ENCODE measurements around the gene RAB5B.

GRCh38 chr12:55955344-55955743, 18.5 kb upstream of the RAB5B start:
- TF ChIP-seq POLR2AphosphoS5 (IDR thresholded peaks at IDR 0.05; ENCODE audit: low read depth, low read length) = no peak
- TF ChIP-seq PAX5 (IDR thresholded peaks at IDR 0.05; ENCODE audit: insufficient read depth, low read length, severe bottlenecking) = no peak
- no peak for TF ChIP-seq TAF1 (IDR thresholded peaks at IDR 0.05; ENCODE audit: low read depth, low read length)
- TF ChIP-seq POLR2A (IDR thresholded peaks at IDR 0.05; ENCODE audit: low read depth, low read length) = no peak
- TF ChIP-seq SPI1 (IDR thresholded peaks at IDR 0.05; ENCODE audit: low read depth, low read length) = no peak

Data from GM12891 (cell line).